ENCODE data around the gene SLX9.

Gene SLX9

DNA sequence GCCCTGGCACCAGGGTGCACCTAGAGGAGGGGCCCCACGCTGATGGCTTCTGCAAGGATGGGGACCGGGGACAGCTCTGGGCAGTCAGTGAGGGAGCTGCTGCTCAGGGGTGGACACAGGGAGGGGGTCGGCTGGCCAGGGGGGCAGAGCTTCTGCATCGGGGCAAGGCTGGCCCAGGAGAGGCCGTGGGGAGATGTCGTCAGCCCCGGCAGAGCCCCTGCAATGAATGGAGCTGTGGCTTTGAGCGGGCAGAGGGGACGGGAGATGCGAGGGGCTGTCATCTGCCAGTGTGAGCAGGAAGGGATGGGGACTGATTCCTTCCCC lies 31.8 kb downstream of the SLX9 start:
- Histone ChIP-seq H4K20me1 (ENCODE audit: control insufficient read depth, insufficient read depth, low read depth, low read length) (0 out of 2 replicates have a peak, but pooled peaks cover 3% of the 10 kb centered on the region), H3K9me2 (replicated peaks; ENCODE audit: control insufficient read depth, low read length) (no peaks in the 10 kb centered on the region), H3K36me3 (ENCODE audit: control insufficient read depth, low read length) (peaks cover 13% of the 10 kb centered on the region; the same call in 1 of the 2 replicates), H3K4me2 (ENCODE audit: low read length) (no peak overlapping the region), H3F3A (ENCODE audit: control insufficient read depth, insufficient read depth) (no peaks in the 10 kb centered on the region), H3K4me1 (ENCODE audit: control insufficient read depth, low read length) (no peaks in the 10 kb centered on the region), H3K4me3 (ENCODE audit: low read length) (no peak overlapping the region), H3K27me3 (ENCODE audit: control insufficient read depth, low read length) (no peaks in the 10 kb centered on the region), H3K27ac (ENCODE audit: low read depth, low read length) (no peak overlapping the region), H3K9me3 (ENCODE audit: control insufficient read depth, insufficient read depth, low read length) (no peaks in the 10 kb centered on the region), H3K79me2 (ENCODE audit: control insufficient read depth, low read length) (no peaks in the 10 kb centered on the region)
- TF ChIP-seq EZH2phosphoT487 (IDR thresholded peaks at IDR 0.05; ENCODE audit: borderline replicate concordance, low read length) = no peak
- TF ChIP-seq, protein P1, sequence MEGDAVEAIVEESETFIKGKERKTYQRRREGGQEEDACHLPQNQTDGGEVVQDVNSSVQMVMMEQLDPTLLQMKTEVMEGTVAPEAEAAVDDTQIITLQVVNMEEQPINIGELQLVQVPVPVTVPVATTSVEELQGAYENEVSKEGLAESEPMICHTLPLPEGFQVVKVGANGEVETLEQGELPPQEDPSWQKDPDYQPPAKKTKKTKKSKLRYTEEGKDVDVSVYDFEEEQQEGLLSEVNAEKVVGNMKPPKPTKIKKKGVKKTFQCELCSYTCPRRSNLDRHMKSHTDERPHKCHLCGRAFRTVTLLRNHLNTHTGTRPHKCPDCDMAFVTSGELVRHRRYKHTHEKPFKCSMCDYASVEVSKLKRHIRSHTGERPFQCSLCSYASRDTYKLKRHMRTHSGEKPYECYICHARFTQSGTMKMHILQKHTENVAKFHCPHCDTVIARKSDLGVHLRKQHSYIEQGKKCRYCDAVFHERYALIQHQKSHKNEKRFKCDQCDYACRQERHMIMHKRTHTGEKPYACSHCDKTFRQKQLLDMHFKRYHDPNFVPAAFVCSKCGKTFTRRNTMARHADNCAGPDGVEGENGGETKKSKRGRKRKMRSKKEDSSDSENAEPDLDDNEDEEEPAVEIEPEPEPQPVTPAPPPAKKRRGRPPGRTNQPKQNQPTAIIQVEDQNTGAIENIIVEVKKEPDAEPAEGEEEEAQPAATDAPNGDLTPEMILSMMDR (IDR thresholded peaks at IDR 0.05; ENCODE audit: low read depth, low read length, poor library complexity, severe bottlenecking) = no peak

DNA sequence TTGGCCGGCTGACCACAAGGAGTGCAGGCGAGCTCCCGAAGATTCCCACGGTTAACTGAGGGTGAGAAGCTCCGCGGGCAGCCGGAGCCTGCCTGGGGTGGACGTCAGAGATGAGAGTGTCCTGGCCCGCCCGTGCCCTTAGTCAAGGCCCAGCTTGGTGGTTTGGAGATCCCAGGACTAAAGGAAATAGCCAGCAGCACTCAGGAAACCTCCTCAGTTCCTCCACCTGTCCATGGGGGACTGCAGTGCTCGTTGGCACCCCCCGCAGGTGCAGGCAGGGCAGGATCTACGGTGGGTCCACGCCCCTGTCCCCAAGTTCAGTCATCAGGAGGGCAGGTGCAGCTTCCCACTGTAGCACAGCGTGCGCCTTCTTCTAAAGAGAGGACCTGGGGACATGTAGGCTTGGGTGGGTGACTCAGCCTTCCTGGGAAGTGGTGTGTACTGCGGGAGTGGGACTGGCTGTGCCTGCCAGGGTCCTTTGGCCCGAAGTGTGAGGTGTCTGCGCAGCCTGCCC lies 32.5 kb downstream of the SLX9 start:
- Histone ChIP-seq H3K9me3 (ENCODE audit: control insufficient read depth, insufficient read depth, low read length) (no peaks in the 10 kb centered on the region), H3K27ac (ENCODE audit: low read depth, low read length) (no peak overlapping the region), H4K20me1 (ENCODE audit: control insufficient read depth, insufficient read depth, low read depth, low read length) (0 out of 2 replicates have a peak, but pooled peaks cover 3% of the 10 kb centered on the region), H3K79me2 (ENCODE audit: control insufficient read depth, low read length) (no peaks in the 10 kb centered on the region), H3K27me3 (ENCODE audit: control insufficient read depth, low read length) (no peaks in the 10 kb centered on the region), H3K9me2 (replicated peaks; ENCODE audit: control insufficient read depth, low read length) (no peaks in the 10 kb centered on the region), H3K4me3 (ENCODE audit: low read length) (no peak overlapping the region), H3F3A (ENCODE audit: control insufficient read depth, insufficient read depth) (no peaks in the 10 kb centered on the region), H3K36me3 (ENCODE audit: control insufficient read depth, low read length) (peaks cover 12% of the 10 kb centered on the region; the same call in 1 of the 2 replicates), H3K4me2 (ENCODE audit: low read length) (no peak overlapping the region), H3K4me1 (ENCODE audit: control insufficient read depth, low read length) (no peaks in the 10 kb centered on the region)
- no peak for TF ChIP-seq EZH2phosphoT487 (IDR thresholded peaks at IDR 0.05; ENCODE audit: borderline replicate concordance, low read length)
- TF ChIP-seq, protein P1 (IDR thresholded peaks at IDR 0.05; ENCODE audit: low read depth, low read length, poor library complexity, severe bottlenecking) = no peak

DNA sequence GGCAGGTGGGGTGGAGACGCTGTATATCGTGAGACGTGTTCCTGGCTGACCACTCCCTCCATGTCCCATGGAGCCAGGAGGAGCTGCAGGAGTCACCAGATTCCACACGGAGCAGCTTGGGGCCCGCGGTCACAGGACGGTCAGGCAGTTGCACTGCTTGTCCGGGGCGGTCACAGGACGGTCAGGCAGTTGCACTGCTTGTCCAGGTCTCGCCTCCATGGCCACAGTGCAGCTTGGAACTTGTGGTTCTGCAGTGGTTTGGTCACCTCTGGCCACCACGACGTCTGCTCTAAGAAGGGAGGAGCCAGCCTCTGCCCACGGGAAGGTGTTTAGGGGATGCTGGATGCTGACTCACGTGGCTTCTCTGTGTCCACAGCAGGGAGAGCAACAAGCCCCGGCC lies 33.0 kb downstream of the SLX9 start:
- no peaks in the 10 kb centered on the region for H3K4me1 ChIP-seq (ENCODE audit: control insufficient read depth, low read length)
- H3K4me2 ChIP-seq (ENCODE audit: low read length) = no peak overlapping the region

More for the DNA sequence above, 33.0 kb downstream of the SLX9 start:
- no peak for TF ChIP-seq EZH2phosphoT487 (IDR thresholded peaks at IDR 0.05; ENCODE audit: borderline replicate concordance, low read length)
- TF ChIP-seq, protein P1 (IDR thresholded peaks at IDR 0.05; ENCODE audit: low read depth, low read length, poor library complexity, severe bottlenecking) = no peak
- H3F3A ChIP-seq (ENCODE audit: control insufficient read depth, insufficient read depth) = no peaks in the 10 kb centered on the region
- no peaks in the 10 kb centered on the region for H3K79me2 ChIP-seq (ENCODE audit: control insufficient read depth, low read length)
- H4K20me1 ChIP-seq (ENCODE audit: control insufficient read depth, insufficient read depth, low read depth, low read length) = 0 out of 2 replicates have a peak, but pooled peaks cover 3% of the 10 kb centered on the region
- H3K27me3 ChIP-seq (ENCODE audit: control insufficient read depth, low read length) = no peaks in the 10 kb centered on the region
- H3K4me3 ChIP-seq (ENCODE audit: low read length) = no peak overlapping the region
- peaks cover 8% of the 10 kb centered on the region; the same call in 1 of the 2 replicates for H3K36me3 ChIP-seq (ENCODE audit: control insufficient read depth, low read length)
- H3K27ac ChIP-seq (ENCODE audit: low read depth, low read length) = no peak overlapping the region
- no peaks in the 10 kb centered on the region for H3K9me2 ChIP-seq (replicated peaks; ENCODE audit: control insufficient read depth, low read length)
- H3K9me3 ChIP-seq (ENCODE audit: control insufficient read depth, insufficient read depth, low read length) = no peaks in the 10 kb centered on the region
